Left lung (tissue), 10 donors: ENCODE measurements around the gene TPD52L1. TPM values are rescaled to one million over a fixed set of nuclear protein-coding genes. Genes with fewer than 3 reads are reported as not detected.
"Not testable (repeated sequence)": the region's sequence is repeated elsewhere in the genome, so short reads cannot be mapped to it uniquely, and the experiment has no call there.

Experiments used
- ATAC-seq: fragments of 200-7000 bp; cut with Tn5 transposase; one replicate; pipeline ENCODE4 v1.9.1; 2020; ENCODE audit warnings: moderate library complexity
- DNase-seq, 4 donors: peaks; one replicate each; pipeline ENCODE4 v3.0.0-alpha.2; 2013 to 2020
- H3K27ac ChIP-seq, 2 donors: fragments of 200-600 bp; sonication (generic) in 1 of 2; one replicate each; pipeline versions ENCODE4 v1.5.0 to v1.8.0; 2020 to 2021
- H3K27me3 ChIP-seq, 2 donors: fragments of 200-600 bp; sonication (generic) in 1 of 2; one replicate each; pipeline versions ENCODE4 v1.5.0 to v1.8.0; 2020 to 2021
- H3K36me3 ChIP-seq, 2 donors: fragments of 200-600 bp; sonication (generic) in 1 of 2; one replicate each; pipeline versions ENCODE4 v1.5.0 to v1.8.0; 2020 to 2021
- H3K4me1 ChIP-seq, 2 donors: fragments of 200-600 bp; one replicate each; pipeline ENCODE4 v1.8.0; 2021
- H3K4me3 ChIP-seq, 2 donors: fragments of 200-600 bp; sonication (generic) in 1 of 2; one replicate each; pipeline versions ENCODE4 v1.5.0 to v1.8.0; 2020 to 2021; ENCODE audit warnings: mild to moderate bottlenecking in 1 of 2
- H3K9me3 ChIP-seq, 2 donors: fragments of 200-600 bp; sonication (generic) in 1 of 2; one replicate each; pipeline versions ENCODE4 v1.5.0 to v1.8.0; 2020 to 2021
- CTCF ChIP-seq, 2 donors: fragments of 200-600 bp; sonication (generic) in 1 of 2; IDR thresholded peaks; one replicate each; pipeline versions ENCODE4 v1.5.0 to v1.8.0; 2021; ENCODE audit warnings: antibody characterized with exemption in 2 of 2
- intact Hi-C, 2 donors: fragments of 100-400 bp; cut with DNase I; formaldehyde crosslinking; loops; one replicate each; pipeline versions ENCODE4 v1.11.2 to v1.14.2; 2022
- polyA plus RNA-seq, 6 donors: library from polyadenylated mRNA; unstranded; fragments of 120-200 nt; gene quantifications; one replicate each; pipeline ENCODE4 v1.2.1, GENCODE V29; 2013; ENCODE audit not compliant: insufficient read length in 6 of 6
- total RNA-seq, 2 donors: library from RNA; stranded (reverse); fragmentation: NEBNext Ultra II Directional; extraction: Animal tissue kit (Norgen Biotek cat#: 25700); gene quantifications; one replicate each; pipeline ENCODE4 v1.2.1, GENCODE V29; 2021
- donor health status: DM: no; HTN: yes; CAD: no.
- donor health status: DM: no; HTN: no; CAD: no.

The TPD52L1 gene
- total and polyA plus RNA-seq, 8 donors: 17.4 to 125 (median 80.4) TPM

GRCh38 chr6:125279961-125280360, 126.4 kb downstream of the TPD52L1 start:
- peaks cover 0 to 4% of the 10 kb centered on the region in 2 donors for H3K9me3 ChIP-seq
- no peak for DNase-seq
- intact Hi-C loops: no loop called here

GRCh38 chr6:125280370-125281035, 126.9 kb downstream of the TPD52L1 start:
- H3K27me3 ChIP-seq, DNase-seq, intact Hi-C loops, H3K4me3 ChIP-seq, H3K4me1 ChIP-seq, H3K9me3 ChIP-seq, H3K27ac ChIP-seq, ATAC-seq: not testable (repeated sequence)
- H3K36me3 ChIP-seq: peaks cover 5 to 40% of the 10 kb centered on the region in 2 donors

More at GRCh38 chr6:125279961-125280360, 126.4 kb downstream of the TPD52L1 start:
- Histone ChIP-seq H3K4me3 (no peak overlapping the region), H3K36me3 (peaks cover 5 to 41% of the 10 kb centered on the region in 2 donors), H3K27me3 (no peaks in the 10 kb centered on the region), H3K4me1 (no peaks in the 10 kb centered on the region), H3K27ac (no peak overlapping the region)
- ATAC-seq: no peak
- TF ChIP-seq CTCF (IDR thresholded peaks at IDR 0.05): no peak

- H3K36me3 ChIP-seq: peaks cover 0 to 42% of the 10 kb centered on the region in 2 donors
- H3K27me3 ChIP-seq, intact Hi-C loops, ATAC-seq, DNase-seq, H3K27ac ChIP-seq, H3K4me1 ChIP-seq, H3K4me3 ChIP-seq: not testable (repeated sequence)
- peaks cover 0 to 12% of the 10 kb centered on the region in 2 donors for H3K9me3 ChIP-seq
Measured at GRCh38 chr6:125282470-125282869, 128.9 kb downstream of the TPD52L1 start.

GRCh38 chr6:125285353-125285752, 131.8 kb downstream of the TPD52L1 start:
- Histone ChIP-seq H3K27me3 (no peaks in the 10 kb centered on the region), H3K4me1 (no peaks in the 10 kb centered on the region), H3K4me3 (no peak overlapping the region), H3K27ac (no peak overlapping the region), H3K36me3 (peaks cover 0 to 52% of the 10 kb centered on the region in 2 donors), H3K9me3 (peaks cover 0 to 12% of the 10 kb centered on the region in 2 donors)
- DNase-seq (no peak), ATAC-seq (no peak)
- TF ChIP-seq CTCF (IDR thresholded peaks at IDR 0.05): no peak
- intact Hi-C loops: no loop called here

- H3K27ac ChIP-seq: no peak overlapping the region
- no peaks in the 10 kb centered on the region for H3K27me3 ChIP-seq
- no peak for TF ChIP-seq CTCF (IDR thresholded peaks at IDR 0.05)
- peaks cover 0 to 47% of the 10 kb centered on the region in 2 donors for H3K36me3 ChIP-seq
- intact Hi-C loops: no loop called here
- no peak for ATAC-seq
- H3K4me1 ChIP-seq: no peaks in the 10 kb centered on the region
- DNase-seq: no peak
- H3K9me3 ChIP-seq: peaks cover 0 to 12% of the 10 kb centered on the region in 2 donors
- no peak overlapping the region for H3K4me3 ChIP-seq
Measured at GRCh38 chr6:125285936-125286335, 132.4 kb downstream of the TPD52L1 start.

GRCh38 chr6:125287718-125288117, 134.1 kb downstream of the TPD52L1 start:
- peaks cover 0 to 61% of the 10 kb centered on the region in 2 donors for H3K36me3 ChIP-seq
- H3K27ac ChIP-seq: no peak overlapping the region
- H3K4me1 ChIP-seq: no peaks in the 10 kb centered on the region
- no peak for ATAC-seq
- H3K27me3 ChIP-seq: no peaks in the 10 kb centered on the region
- no peak for DNase-seq
- intact Hi-C loops: no loop called here
- H3K4me3 ChIP-seq: no peak overlapping the region
- peaks cover 0 to 10% of the 10 kb centered on the region in 2 donors for H3K9me3 ChIP-seq
- TF ChIP-seq CTCF (IDR thresholded peaks at IDR 0.05): no peak
